NCI-H226 (cell line): ENCODE data around the gene CYBA.
"Not testable (repeated sequence)": the region's sequence is repeated elsewhere in the genome, so short reads cannot be mapped to it uniquely, and the experiment has no call there.

Source experiments
- DNase-seq: peaks from one replicate; pipeline ENCODE4 v3.0.0-alpha.2; 2015

The CYBA gene

DNA sequence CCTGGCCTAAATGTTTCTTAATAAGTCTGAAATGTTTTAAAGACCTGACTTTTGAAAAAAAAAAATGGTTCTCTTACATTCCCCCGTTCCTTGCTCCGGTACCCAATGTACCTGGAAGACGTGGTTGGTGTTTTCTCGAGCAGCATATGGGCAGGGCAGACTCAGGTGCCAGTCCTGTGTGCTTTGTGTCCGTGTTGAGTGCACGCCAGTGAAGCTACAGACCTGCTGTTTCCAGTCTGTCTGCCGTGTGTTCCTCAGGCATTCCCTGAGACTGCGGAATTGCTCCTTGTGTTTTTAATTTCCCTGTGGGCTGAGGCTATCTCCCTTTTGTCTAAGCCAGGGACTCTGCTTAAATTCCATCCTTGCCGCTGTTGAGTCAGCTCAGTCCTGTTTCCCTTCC, 24.2 kb downstream of the CYBA start:
- no peak for DNase-seq

DNA sequence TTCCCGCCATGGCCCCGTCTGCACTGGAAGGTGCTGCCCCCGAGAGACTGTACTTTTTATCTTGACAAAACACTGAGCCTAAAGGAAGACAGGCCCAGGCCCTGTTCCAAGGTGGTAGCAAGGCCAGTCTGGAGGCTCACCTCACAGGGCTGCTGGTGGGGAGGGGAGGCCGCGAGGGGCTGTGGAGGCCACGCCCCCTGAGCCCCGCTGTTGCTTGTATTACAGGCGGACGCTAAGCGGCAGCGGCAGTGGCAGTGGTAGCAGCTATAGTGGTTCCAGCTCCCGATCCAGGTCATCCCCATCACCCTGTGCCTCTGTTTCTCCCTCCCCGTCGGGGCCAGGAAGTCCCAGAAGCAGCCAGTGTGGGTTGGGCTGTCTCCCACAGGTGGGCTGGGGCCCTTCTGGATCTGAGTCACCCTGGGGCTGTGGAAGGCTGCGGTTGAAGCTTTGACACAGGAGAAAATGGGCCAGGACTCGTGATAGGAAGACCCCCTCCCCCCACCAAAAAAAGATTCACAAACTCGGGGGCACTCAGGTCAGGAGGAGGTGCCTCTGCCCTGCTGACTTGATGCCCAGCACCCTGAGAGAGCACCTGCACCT, 25.8 kb downstream of the CYBA start:
- DNase-seq = no peak

DNA sequence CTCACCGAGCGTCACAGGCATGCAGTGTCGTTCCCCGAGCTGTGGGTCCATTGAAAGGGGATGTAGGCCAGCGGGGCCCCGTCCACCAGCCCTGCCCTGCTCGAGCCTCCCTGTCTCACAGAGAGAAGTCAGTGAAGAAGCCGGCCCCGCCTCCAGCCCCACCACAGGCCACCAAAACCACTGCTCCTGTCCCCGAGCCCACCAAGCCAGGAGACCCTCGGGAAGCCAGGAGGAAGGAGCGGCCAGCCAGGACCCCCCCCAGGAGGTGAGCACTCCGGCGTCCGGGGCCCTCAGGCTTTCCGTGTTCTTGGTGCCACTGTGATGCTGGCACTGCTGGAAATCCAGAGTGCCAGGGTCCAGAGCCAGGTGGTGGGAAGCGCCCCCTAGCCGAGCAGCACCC, 26.4 kb downstream of the CYBA start:
- no peak for DNase-seq

DNA sequence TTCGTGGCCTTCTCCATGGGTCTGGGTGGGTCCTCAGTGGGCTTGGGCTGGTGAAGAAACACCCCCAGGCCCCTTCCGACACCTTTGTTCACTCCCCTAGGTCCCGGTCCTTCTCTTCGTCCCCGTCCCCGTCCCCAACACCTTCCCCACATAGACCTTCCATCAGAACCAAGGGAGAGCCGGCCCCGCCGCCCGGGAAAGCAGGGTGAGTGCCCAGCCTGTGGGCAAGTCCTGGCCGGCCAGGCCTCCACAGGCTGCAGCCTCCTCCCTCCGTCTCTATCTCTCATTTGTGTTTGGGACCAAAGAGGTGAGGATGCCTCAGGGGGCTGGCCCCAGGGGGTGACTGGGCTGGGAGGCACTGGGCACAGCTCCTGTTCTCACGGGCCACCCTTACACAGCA, 27.0 kb downstream of the CYBA start:
- no peak for DNase-seq

DNA sequence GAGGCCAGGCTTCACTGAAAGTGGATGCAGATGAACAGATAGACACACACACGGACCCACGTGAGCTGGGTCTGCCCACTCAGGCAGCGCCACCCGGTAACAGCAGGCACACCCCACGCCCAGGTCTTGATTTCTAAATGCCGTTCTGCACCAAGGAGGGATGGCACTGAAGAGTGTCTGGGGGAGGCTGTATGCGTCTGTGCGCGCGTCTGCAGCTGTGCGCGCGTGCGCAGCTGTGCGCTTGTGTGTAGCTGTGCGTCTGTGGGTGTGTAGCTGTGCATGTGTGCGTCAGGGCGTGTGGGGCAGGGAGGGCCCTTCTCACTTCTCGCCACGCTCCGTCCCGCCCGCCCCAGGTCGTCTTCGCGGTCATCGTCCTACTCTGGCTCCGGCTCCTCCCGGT, 28.0 kb downstream of the CYBA start:
- no peak for DNase-seq

DNA sequence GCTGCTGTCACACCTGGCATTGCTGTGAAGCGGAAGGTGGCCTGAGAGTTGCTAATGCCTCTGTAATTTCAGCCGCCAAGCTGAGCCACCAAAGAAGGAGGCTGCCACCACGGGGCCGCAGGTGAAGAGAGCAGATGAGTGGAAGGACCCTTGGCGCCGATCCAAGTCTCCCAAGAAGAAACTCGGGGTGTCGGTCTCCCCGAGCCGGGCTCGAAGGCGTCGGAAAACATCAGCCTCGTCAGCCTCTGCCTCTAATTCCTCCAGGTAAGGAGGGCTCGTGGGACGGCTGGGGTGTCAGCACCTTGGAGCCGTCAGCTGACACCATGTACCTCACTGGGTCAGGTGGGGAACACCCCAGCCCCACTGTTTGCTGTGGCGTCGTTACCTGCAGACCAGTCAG, 28.7 kb downstream of the CYBA start:
- no peak for DNase-seq

DNA sequence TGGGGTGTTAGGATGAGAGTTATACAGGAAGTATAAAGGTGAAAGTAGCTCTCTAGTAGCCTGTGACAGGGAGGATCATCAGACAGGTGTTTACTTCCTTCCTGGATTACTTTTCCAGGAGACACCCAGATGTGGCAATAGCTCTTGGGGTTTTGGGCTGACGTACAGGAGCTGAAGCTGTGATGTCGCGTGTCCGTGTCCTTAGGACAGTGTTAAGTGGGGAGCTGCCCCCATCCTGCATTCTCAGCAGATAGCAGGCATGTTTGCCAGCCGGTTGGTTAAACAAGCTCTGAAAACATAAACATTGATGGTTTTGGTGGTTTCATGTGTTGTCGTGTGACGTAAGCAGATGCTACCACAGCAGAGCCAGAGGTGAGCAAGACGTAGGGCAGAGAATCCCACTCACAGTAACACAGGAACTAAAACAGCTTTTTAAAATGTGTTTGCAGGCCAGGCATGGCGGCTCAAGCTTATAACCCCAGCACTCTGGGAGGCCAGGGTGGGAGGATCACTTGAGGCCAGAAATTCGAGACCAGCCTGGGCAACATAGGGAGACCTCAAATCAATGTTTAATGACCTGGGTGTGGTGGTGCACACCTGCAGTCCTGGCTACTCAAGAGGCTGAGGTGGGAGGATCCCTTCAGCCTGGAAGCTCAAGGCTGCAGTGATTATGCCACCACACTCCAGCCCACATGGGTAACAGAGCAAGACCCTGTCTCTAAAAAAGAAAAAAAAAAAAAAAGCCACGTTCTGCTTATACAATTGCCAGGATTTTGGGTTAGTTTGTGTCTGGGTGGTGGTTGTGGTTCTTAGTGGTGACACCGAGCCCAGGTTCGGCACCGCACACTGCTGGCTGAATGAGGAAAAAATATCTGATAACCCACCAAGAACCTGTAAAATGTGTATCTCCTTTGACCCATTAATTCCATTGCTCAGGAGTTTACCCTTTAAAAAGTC, 30.7 kb downstream of the CYBA start:
- no peak for DNase-seq

DNA sequence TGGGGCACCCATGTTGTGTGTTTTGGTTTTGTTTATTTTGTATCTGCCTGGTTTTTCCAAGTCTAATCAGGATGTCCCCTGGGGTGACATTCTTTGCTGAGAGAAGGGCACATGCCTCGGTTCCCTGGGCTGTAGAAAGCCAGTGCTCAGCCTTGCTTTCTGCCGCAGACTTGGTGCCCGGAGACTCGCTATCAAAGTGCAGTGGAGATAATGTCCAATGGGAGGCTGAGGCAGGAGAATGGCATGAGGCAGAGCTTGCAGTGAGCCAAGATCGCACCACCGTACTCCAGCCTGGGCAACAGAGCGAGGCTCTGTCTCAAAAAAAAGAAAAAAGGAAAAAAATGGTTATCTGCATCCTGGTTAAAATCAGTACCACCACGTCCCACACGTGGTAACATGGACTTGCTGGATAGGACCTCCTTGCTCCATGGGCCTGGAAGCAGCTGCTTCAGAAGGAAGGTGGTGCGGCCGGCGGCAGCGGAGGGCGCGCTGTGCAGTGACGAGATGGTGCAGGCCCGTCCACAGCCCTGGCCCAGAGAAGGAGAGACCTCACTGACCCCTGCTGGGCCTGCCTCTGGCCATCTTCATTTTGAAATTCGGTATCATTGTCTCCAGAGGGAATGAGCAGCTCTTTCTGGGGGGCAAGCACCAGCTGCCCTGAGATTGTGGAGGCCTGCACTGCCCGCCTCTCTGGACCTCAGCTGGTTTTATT, 31.7 kb downstream of the CYBA start:
- DNase-seq = no peak

DNA sequence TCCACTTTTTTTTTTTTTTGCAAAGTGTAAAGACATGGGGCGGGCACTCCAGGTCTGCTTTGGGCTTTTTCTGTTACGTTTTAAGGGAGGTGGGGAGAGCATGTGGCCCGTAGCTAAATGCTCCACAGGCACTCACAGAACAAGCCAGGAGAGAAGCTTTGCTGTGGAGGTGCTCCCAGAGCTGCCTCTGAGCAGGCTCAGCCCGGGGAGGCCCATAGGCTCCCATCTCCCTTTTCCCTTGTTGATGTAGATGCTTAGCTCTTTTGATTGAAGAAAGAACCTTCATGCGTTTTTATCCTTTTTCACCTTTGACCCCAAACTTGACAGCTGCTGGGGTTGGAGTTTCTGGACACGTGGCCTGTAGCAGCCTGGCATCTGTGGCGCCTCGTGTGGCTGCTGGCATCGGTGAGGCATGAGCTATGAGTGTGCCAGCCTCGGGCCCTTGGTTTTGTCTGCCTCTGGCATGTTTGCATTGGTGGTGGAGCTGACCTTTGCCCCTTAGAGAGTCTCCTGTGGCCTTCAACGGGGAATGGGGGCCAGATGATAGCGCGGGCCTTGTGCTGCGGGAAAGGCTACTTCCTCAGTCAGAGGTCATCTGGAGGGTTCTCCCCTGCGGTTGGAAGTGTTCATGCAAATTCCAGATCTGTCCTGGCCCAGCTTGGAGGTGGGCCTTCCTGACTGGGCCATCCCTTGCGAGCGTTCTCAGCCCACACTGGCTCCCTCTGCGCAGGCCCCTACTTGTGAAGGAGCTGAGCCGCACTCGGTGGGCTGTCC, 32.5 kb downstream of the CYBA start:
- DNase-seq = no peak

DNA sequence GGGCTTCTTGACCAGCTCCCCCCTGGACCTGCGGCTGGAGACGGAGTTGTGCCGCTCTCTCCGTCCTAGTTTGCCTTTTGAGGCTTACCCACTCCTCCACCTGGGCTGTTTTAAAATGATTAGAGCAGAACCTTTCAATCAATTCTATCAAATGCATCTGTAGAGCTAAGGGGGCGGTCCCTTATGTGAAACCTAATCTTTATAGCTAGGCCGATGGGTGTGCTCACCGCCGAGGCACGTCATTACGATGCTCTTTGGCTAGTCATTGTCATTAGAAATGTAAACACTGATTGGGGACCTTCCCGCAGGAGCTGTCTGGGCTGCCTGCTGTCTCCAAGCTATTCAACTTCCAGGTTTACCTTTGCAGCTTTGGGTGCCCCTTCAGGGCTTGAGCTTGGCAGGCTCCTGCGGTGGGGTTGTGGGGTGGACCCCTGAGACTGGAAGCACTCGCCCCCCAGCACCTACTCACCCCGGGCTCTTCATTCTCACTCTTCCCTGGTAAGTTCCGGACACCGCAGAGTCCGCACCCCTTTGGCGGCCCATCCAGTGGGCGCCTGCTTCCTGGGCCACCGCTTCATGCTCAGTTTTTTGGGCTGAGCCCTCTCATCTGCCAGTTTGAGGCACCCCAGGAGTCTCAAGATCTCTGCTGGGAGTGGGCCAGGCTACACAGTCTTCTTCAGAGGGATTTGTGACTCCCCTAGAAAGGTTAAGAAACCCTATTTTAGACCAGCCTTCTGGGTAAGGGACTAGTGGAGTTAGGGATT, 33.4 kb downstream of the CYBA start:
- no peak for DNase-seq

DNA sequence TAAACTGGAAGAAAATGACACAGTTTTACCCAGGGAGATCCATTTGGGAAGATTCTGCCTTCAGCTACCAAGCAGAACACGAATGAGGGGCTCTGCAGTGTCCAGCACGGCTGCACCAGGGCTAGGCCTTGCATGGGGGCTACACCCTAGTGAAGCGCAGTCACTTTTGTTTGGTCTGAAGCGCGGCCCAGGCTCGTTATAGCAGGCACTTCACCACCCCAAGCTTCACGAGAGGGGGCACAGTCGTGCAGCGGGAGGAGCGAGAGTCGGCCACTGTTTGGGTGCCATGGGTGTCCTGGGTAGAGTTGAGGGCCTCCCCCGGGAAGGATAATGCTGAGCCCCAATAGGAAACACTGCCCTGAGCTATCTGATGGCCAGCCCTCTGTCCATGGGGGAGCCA, 34.1 kb downstream of the CYBA start:
- DNase-seq = no peak

DNA sequence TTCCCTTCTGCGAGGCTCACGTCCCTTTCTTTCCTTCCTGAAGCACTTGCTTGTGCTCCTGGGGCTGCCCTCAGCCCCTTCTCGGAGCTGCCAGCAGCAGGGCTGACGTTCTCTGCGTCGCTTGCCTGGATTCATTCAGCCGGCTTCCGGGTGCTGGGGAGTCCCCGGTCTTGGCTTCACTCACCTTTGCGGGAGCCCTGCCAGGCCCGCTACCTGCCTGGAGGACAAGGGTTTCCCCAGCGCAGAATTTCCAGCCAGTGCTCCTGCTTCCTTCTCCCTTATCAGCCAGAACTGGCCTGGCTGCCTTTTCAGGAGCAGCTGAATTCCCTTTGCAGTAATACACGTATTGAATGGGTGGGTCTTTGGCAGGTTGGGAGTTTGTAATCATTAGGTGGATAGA, 34.5 kb downstream of the CYBA start:
- no peak for DNase-seq

DNA sequence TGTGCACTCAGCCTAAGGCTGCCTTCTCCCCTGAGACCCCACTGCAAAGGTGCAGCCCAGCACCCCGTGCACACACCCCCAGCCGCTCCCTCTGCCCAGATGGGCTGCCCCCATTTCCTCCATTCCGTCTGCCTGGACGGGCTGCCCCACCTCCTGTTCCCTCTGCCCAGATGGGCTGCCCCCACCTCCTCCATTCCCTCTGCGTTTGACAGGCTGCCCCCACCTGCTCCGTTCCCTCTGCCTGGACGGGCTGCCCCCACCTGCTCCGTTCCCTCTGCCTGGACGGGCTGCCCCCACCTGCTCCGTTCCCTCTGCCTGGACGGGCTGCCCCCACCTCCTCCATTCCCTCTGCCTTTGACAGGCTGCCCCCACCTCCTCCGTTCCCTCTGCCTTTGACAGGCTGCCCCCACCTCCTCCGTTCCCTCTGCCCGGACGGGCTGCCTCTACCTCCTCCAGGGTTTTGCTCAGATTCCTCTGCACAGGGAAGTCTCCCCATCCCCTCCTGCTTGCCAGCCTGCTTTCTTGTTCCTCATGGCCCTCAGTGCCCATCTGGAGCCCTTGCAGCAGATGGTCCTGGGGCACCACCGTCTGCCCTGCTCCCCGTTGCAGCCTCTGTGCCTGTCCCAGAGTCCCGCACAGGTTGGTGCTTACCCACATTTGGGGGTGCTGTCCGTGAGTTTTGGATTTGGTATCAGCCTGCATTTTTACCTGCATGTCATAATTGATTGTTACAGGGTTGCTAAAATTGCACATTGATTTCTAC, 35.9 kb downstream of the CYBA start:
- no peak for DNase-seq

DNA sequence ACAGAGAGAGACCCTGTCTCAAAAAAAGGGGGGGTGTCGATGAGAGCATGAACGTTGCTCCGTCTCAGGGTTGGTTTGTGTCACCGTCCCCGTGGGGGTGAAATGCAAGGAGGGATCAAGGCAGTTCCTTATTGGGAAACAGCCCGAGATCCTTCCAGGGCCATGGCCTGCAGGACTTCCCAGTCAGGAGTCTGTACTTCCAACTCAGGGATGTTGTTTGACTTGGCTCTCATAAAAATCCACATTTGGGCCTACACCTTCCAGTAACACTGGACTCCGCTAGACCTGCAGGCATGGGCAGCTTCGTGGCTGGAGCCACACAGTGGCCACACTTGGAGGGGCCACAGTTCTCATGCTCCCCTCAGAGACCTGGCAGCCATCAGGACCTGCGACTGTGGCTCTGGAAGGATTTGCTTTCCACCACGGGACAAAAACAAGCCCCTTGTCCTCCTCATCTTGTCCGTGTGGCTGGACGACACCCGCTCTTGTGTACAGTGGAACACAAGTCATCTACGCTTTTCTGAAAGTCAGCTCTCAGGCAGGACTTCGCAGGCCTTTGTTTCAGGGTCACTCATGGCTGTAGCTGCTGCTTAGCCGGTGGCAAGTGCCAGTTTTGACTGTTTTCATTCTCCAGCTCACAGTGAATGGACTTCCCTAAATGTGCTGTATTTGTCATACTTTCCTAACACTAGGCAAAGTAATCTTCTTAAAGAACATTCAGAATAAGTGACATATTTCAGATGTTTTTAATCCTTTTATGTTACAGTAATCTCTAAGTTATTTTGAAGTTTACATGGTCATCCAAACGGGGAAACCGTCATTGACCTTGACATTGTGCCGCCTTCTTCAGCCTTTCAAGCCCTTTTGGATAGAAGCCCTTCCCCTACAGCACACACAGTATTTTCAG, 36.7 kb downstream of the CYBA start:
- DNase-seq = no peak

DNA sequence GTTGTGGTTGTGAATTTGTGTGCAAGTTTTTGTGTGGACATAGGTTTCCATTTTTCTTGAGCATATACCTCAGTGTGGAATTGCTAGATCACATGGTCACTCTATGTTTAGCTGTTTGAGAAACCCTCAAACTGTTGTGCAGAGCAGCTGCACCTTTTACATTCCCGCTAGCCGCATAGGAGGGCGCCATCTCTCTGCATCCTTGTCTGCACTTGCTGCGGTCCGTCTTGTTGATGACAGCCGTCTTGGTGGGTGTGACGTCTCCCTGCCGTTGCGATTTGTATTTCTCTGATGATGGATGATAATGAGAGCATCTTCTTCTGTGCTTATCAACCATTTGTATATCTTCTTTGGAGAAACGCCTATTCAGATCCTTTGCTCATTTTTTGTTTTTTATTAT, 37.6 kb downstream of the CYBA start:
- DNase-seq = no peak

DNA sequence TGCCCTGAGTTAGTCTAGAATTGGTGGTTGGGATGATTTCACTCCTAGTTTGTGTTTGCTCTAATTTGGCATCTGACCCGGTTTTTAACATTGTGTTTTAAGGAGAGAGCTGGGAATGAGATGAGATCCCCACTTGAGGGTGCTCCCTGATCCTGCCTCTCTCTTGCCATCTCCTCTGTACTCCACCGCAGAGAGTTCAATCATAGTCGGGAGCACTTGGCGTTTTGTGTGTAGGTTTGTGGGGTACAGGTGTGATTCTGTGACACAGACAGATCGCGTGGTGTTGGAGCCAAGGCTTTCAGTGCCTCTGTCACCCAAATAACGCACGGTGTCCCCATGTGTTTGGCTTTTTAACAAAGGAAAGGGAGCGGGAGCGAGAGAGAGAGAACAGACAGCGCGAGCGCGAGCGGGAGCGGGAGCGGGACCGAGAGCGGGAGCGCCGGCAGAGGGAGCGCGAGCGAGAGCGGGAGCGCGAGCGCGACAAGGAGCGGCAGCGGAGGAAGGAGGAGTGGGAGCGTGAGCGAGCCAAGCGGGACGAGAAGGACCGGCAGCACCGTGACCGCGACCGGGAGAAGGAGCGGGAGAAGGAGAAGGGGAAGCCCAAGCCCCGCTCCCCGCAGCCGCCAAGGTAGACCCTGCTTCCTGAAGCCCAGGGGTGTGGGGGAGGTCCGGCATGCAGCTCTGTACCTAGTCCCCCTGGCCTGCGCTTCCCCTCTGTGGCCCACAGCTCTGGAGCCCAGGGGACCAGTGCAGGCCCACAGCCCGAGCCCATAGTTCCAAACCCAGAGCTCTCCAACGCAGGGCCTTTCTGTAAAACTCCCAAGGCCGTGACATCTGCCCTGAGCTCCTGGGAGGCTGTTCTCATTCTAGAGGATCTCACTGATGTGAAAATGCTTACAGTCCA, 39.7 kb downstream of the CYBA start:
- no peak for DNase-seq

DNA sequence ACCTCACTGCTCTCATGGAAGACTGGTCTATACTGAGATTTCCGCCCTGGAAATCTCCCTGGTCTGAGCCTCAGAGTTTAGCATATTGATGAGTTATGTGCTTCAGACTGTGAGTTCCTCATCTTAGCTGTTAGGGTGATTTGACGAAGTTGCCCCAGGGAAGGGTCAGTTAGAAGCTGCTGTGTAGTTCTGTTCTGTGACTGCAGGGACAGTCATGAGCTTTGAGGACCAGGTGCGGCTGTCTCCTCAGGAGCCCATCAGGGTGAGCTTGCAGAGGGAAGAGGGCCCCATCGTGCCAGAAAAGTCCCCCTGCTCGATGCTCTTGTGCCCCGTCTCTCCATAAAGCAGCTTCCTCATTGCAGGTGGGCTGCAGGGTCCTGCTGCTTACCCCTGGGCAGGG, 40.8 kb downstream of the CYBA start:
- DNase-seq = no peak

DNA sequence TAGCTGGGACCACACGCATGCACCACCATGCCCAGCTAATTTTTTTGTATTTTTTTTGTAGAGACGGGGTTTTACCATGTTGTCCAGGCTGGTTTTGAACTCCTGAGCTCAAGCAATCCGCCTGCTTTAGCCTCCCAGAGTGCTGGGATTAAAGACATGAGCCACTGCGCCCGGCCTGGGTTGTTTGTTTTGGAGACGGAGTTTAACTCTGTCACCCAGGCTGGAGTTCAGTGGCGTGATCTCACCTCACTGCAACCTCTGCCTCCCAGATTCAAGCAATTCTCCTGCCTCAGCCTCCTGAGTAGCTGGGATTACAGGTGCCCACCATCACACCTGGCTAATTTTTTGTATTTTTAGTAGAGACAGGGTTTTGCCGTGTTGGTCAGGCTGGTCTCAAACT, 41.4 kb downstream of the CYBA start:
- DNase-seq = not testable (repeated sequence)

DNA sequence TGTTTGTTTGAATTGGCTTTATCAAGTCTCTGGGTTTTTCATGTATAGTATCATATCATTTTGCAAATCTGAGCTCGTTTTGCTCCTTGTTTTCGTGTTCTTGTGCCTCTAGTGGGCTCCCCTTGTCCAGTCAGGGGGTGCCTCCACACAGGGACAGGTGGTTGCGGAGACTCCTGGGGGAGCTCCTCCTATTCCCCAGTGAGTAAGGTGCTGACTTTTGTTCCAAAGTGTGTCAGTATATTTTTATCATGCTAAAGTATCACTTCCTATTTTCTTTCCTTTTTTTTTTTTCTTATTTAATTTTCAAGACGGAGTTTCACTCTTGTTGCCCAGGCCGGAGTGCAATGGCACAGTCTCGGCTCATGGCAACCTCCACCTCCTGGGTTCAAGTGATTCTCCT, 42.8 kb downstream of the CYBA start:
- DNase-seq = no peak
